NCI-H128 (cell line): Measurements from ENCODE around the gene PGAM1.
"Not testable (repeated sequence)": the region's sequence is repeated elsewhere in the genome, so short reads cannot be mapped to it uniquely, and the experiment has no call there.

Experiments
- DNase-seq: peaks from one replicate; lab custom pipeline; 2025; ENCODE audit not compliant: unreplicated experiment; lab: John Stamatoyannopoulos, UW

Gene PGAM1

GRCh38 chr10:97454330-97455036 lies 28.5 kb downstream of the PGAM1 start:
- DNase-seq: no peak

GRCh38 chr10:97456034-97456685 lies 30.2 kb downstream of the PGAM1 start:
- no peak for DNase-seq

GRCh38 chr10:97456686-97457065 lies 30.7 kb downstream of the PGAM1 start:
- no peak for DNase-seq

- no peak for DNase-seq
These were observed 33.1 kb downstream of the PGAM1 start for GRCh38 chr10:97459111-97459510.

GRCh38 chr10:97459933-97460332 lies 33.9 kb downstream of the PGAM1 start:
- DNase-seq: no peak

GRCh38 chr10:97462309-97462708 lies 36.3 kb downstream of the PGAM1 start:
- DNase-seq: no peak

- DNase-seq: peak; percentile 10
These were observed 37.6 kb downstream of the PGAM1 start for GRCh38 chr10:97463363-97464132.

GRCh38 chr10:97464226-97464625 lies 38.2 kb downstream of the PGAM1 start:
- no peak for DNase-seq

- no peak for DNase-seq
These were observed 40.0 kb downstream of the PGAM1 start for GRCh38 chr10:97465982-97466381.

GRCh38 chr10:97466755-97467154 lies 40.8 kb downstream of the PGAM1 start:
- DNase-seq: no peak

- no peak for DNase-seq
These were observed 42.2 kb downstream of the PGAM1 start for GRCh38 chr10:97468162-97468561.

GRCh38 chr10:97468781-97469180 lies 42.8 kb downstream of the PGAM1 start:
- DNase-seq: not testable (repeated sequence)

GRCh38 chr10:97474918-97475317 lies 48.9 kb downstream of the PGAM1 start:
- no peak for DNase-seq

GRCh38 chr10:97475936-97476594 lies 50.1 kb downstream of the PGAM1 start:
- DNase-seq: no peak

GRCh38 chr10:97479410-97479809 lies 53.4 kb downstream of the PGAM1 start:
- DNase-seq: not testable (repeated sequence)

GRCh38 chr10:97479939-97480338 lies 53.9 kb downstream of the PGAM1 start:
- no peak for DNase-seq

GRCh38 chr10:97481071-97481470 lies 55.1 kb downstream of the PGAM1 start:
- DNase-seq: no peak

- DNase-seq: no peak
These were observed 56.4 kb downstream of the PGAM1 start for GRCh38 chr10:97482381-97482780.
